OCI-LY7 (cell line): ENCODE results near the gene KRT86.

Experiments
- CTCF ChIP-seq: fragments of 200-600 bp; sonication (generic); conservative IDR thresholded peaks from 2 replicates; pipeline ENCODE4 v1.5.1; 2014; ENCODE audit warnings: mild to moderate bottlenecking, antibody characterized with exemption, low read length, moderate library complexity, mixed read lengths
- EZH2phosphoT487 ChIP-seq: fragments of 200-600 bp; sonication (generic); IDR thresholded peaks from 2 replicates; pipeline ENCODE4 v1.6.1; 2018; ENCODE audit warnings: low read depth, borderline replicate concordance, mild to moderate bottlenecking, mixed run types, antibody characterized with exemption, low read length, moderate library complexity, mixed read lengths

GRCh38 chr12:52347551-52348510 lies 73.4 kb downstream of the KRT86 start:
- TF ChIP-seq CTCF = no peak
- no peak for TF ChIP-seq EZH2phosphoT487
